Fibroblast of lung (primary cell): ENCODE results near the gene BIN1.

Experiments
- EZH2 ChIP-seq: IDR thresholded peaks from 2 replicates; pipeline ENCODE4 v1.5.1; 2012; ENCODE audit warnings: low read length, control low read depth, mild to moderate bottlenecking; ENCODE audit errors: missing control alignments
- TF ChIP-seq, protein P1 (sequence below), 2 donors: IDR thresholded peaks in 1 of 2; conservative IDR thresholded peaks in 1 of 2; 1 replicate in 1 of 2; 2 replicates in 1 of 2; pipeline ENCODE4 v1.5.1; 2011 to 2012; ENCODE audit warnings: low read length in 2 of 2, control low read depth in 1 of 2, inconsistent platforms in 1 of 2, low read depth in 1 of 2, mild to moderate bottlenecking in 1 of 2

DNA sequence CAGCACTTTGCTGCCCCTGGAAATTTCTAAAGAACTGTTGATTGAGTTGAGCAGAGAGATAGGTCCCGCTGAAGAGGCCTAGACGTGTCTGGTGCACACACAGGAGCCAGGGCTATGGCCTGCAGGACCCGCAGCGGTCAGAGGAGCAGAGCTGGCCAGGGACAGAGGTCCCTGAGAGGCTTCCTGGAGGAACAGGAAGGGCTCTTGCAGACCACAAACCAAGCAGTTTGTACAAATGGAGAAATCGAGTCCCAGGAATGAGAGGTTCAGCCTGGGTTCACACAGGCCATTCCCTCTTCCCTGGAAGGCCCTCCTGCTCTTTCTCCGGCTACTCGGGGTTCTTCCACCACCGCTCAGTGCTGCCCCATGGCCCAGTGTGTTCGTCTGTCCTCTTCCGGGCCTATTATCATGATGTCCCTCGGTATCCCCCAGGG is 1.2 kb upstream of the BIN1 start:
- TF ChIP-seq, protein P1, sequence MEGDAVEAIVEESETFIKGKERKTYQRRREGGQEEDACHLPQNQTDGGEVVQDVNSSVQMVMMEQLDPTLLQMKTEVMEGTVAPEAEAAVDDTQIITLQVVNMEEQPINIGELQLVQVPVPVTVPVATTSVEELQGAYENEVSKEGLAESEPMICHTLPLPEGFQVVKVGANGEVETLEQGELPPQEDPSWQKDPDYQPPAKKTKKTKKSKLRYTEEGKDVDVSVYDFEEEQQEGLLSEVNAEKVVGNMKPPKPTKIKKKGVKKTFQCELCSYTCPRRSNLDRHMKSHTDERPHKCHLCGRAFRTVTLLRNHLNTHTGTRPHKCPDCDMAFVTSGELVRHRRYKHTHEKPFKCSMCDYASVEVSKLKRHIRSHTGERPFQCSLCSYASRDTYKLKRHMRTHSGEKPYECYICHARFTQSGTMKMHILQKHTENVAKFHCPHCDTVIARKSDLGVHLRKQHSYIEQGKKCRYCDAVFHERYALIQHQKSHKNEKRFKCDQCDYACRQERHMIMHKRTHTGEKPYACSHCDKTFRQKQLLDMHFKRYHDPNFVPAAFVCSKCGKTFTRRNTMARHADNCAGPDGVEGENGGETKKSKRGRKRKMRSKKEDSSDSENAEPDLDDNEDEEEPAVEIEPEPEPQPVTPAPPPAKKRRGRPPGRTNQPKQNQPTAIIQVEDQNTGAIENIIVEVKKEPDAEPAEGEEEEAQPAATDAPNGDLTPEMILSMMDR (conservative IDR thresholded peaks at IDR 0.05 in 1 of 2, IDR thresholded peaks at IDR 0.05 in 1 of 2; ENCODE audit: low read depth in 1 of 2, low read length in 2 of 2) = no peak
- TF ChIP-seq EZH2 = no peak
